ENCODE results near the gene MTA2.
A peak's percentile ranks its signal among the peaks of the same experiment; 100 is the strongest.

GRCh38 chr11:62621567-62622470, 20.2 kb upstream of the MTA2 start, which contains the start of gene B3GAT3:
- TF ChIP-seq, protein P1, sequence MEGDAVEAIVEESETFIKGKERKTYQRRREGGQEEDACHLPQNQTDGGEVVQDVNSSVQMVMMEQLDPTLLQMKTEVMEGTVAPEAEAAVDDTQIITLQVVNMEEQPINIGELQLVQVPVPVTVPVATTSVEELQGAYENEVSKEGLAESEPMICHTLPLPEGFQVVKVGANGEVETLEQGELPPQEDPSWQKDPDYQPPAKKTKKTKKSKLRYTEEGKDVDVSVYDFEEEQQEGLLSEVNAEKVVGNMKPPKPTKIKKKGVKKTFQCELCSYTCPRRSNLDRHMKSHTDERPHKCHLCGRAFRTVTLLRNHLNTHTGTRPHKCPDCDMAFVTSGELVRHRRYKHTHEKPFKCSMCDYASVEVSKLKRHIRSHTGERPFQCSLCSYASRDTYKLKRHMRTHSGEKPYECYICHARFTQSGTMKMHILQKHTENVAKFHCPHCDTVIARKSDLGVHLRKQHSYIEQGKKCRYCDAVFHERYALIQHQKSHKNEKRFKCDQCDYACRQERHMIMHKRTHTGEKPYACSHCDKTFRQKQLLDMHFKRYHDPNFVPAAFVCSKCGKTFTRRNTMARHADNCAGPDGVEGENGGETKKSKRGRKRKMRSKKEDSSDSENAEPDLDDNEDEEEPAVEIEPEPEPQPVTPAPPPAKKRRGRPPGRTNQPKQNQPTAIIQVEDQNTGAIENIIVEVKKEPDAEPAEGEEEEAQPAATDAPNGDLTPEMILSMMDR (IDR thresholded peaks at IDR 0.05), result no peak
- TF ChIP-seq EP300 (IDR thresholded peaks at IDR 0.05), result no peak
- TF ChIP-seq POLR2AphosphoS5 (IDR thresholded peaks at IDR 0.05), result peak; percentile 53 to 98 (median 79)

Data from suprapubic skin (tissue), 4 donors.